ENCODE measurements around the gene WNT3A.

Gene WNT3A

GRCh38 chr1:228008391-228009115 lies 1.8 kb downstream of the WNT3A start:
- no peak for DNase-seq
- Histone ChIP-seq H3K9ac (ENCODE audit: low read length) (no peak overlapping the region), H3K79me2 (ENCODE audit: low read length) (no peaks in the 10 kb centered on the region), H3K9me3 (replicated peaks; ENCODE audit: insufficient read depth, low read length) (no peaks in the 10 kb centered on the region), H3F3A (ENCODE audit: insufficient read depth, low read length) (no peaks in the 10 kb centered on the region), H3K36me3 (replicated peaks; ENCODE audit: insufficient read depth, low read length) (no peaks in the 10 kb centered on the region), H3K27me3 (replicated peaks; ENCODE audit: insufficient read depth, low read length) (peaks cover 84% of the 10 kb centered on the region), H4K20me1 (ENCODE audit: insufficient read depth, low read length) (no peaks in the 10 kb centered on the region), H3K4me3 (ENCODE audit: low read length) (no peak overlapping the region), H2AFZ (ENCODE audit: low read length) (no peak overlapping the region), H3K27ac (ENCODE audit: low read length) (no peak overlapping the region), H3K9me2 (replicated peaks; ENCODE audit: insufficient read depth, low read length) (no peaks in the 10 kb centered on the region), H3K4me1 (ENCODE audit: low read length) (no peaks in the 10 kb centered on the region), H3K4me2 (ENCODE audit: low read depth, low read length) (no peak overlapping the region)
- TF ChIP-seq, protein P1, sequence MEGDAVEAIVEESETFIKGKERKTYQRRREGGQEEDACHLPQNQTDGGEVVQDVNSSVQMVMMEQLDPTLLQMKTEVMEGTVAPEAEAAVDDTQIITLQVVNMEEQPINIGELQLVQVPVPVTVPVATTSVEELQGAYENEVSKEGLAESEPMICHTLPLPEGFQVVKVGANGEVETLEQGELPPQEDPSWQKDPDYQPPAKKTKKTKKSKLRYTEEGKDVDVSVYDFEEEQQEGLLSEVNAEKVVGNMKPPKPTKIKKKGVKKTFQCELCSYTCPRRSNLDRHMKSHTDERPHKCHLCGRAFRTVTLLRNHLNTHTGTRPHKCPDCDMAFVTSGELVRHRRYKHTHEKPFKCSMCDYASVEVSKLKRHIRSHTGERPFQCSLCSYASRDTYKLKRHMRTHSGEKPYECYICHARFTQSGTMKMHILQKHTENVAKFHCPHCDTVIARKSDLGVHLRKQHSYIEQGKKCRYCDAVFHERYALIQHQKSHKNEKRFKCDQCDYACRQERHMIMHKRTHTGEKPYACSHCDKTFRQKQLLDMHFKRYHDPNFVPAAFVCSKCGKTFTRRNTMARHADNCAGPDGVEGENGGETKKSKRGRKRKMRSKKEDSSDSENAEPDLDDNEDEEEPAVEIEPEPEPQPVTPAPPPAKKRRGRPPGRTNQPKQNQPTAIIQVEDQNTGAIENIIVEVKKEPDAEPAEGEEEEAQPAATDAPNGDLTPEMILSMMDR (IDR thresholded peaks at IDR 0.05; ENCODE audit: low read length) = no peak
- TF ChIP-seq EZH2 (optimal IDR thresholded peaks at IDR 0.05; ENCODE audit: low read depth, low read length) (no peak), EZH2phosphoT487 (IDR thresholded peaks at IDR 0.05; ENCODE audit: low read length) (no peak)

DNA sequence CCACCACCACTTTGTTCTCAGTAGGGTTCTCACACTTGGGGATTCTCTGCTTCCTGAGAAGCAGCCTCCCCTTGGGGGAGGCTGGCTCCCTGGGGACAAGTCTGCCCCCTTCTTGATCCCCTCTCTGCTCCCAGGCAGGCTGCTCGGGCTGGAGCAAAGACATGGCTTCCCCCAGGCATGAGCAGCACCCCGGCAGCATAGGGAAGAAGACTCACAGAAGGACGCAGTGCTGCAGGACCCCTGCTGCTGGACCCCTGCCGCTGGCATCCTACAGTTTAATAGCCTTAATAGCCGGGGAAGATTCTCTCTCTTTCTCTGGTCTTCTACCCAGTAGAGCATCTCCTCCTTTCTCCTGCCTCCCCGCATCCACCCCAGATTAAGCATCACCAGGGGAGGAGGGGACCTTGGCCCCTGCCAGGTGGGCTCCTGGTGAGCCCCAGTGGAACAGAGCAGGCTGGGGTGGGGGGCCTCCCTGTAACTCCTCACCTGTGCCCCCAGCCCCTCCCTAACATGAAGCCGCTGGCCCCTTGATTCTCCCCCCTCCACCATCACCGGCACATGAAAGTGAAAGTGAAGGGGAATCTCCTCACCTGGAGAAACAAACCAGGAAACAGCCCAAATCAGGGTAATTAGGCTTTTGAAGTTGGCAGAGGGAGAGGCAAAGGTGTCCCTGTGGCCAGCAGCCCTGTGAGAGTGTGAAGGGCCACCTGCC lies 2.5 kb downstream of the WNT3A start:
- no peak overlapping the region for H3K27ac ChIP-seq (ENCODE audit: low read length)
- no peaks in the 10 kb centered on the region for H3K4me1 ChIP-seq (ENCODE audit: low read length)
- no peaks in the 10 kb centered on the region for H4K20me1 ChIP-seq (ENCODE audit: insufficient read depth, low read length)
- DNase-seq = no peak
- TF ChIP-seq, protein P1 (IDR thresholded peaks at IDR 0.05; ENCODE audit: low read length) = no peak
- TF ChIP-seq EZH2phosphoT487 (IDR thresholded peaks at IDR 0.05; ENCODE audit: low read length) = no peak
- no peak for TF ChIP-seq EZH2 (optimal IDR thresholded peaks at IDR 0.05; ENCODE audit: low read depth, low read length)
- peak overlapping the region; percentile 43; the same call in 1 of the 2 replicates for H3K4me2 ChIP-seq (ENCODE audit: low read depth, low read length)
- H3F3A ChIP-seq (ENCODE audit: insufficient read depth, low read length) = no peaks in the 10 kb centered on the region
- no peak overlapping the region for H2AFZ ChIP-seq (ENCODE audit: low read length)
- no peaks in the 10 kb centered on the region for H3K79me2 ChIP-seq (ENCODE audit: low read length)
- H3K9me2 ChIP-seq (replicated peaks; ENCODE audit: insufficient read depth, low read length) = no peaks in the 10 kb centered on the region
- H3K4me3 ChIP-seq (ENCODE audit: low read length) = no peak overlapping the region
- H3K36me3 ChIP-seq (replicated peaks; ENCODE audit: insufficient read depth, low read length) = no peaks in the 10 kb centered on the region
- H3K27me3 ChIP-seq (replicated peaks; ENCODE audit: insufficient read depth, low read length) = peaks cover 89% of the 10 kb centered on the region
- H3K9ac ChIP-seq (ENCODE audit: low read length) = no peak overlapping the region
- no peaks in the 10 kb centered on the region for H3K9me3 ChIP-seq (replicated peaks; ENCODE audit: insufficient read depth, low read length)

DNA sequence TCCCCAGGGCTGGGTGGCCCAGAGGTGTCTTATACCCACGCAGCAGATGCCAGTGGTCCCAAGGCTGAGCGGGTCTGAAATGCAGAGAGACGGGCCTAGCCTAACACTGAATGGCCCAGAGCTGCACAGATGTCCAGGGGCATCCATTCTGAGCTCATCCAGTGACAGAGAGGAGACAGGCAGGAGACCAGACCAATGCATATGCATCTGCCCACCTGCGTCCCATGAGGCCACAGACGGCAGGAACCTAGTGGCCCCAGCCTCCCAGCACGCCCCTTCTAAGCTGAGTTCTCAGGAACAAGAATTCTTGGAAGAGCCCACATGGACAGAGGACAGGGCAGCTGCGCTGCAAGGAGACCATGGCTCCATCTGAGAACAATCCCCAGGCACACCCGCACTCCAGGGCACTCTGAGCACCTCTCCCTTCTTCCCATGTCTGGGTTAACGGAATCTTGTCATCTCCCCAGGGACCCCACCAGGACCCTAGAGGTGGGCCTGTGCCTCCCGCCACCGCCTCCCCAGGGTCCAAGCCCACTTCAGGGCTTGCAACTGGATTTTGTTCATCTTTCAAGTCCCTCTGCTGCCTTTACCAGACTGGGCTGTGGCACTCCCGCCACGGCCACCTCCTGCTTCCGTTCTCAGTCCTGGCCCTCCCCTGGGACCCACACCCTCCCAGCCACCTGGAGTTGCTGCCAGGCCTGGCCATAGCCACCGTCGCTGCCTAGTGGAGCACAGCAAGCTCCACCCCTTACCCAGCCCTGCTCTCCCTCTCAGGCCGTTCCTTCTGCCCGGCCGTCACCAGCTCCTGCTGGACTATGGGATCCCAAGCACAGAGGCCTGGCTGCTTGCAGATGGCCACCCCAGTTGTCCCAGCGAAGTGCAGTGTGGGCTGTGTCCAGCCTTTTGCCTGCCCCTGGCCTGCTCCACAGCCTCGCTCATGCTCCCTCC lies 3.3 kb downstream of the WNT3A start:
- Histone ChIP-seq H4K20me1 (ENCODE audit: insufficient read depth, low read length) (no peaks in the 10 kb centered on the region), H3K9me3 (replicated peaks; ENCODE audit: insufficient read depth, low read length) (no peaks in the 10 kb centered on the region), H3K79me2 (ENCODE audit: low read length) (no peaks in the 10 kb centered on the region), H3K9ac (ENCODE audit: low read length) (no peak overlapping the region), H3K4me2 (ENCODE audit: low read depth, low read length) (peak overlapping the region; percentile 43; the same call in 1 of the 2 replicates), H2AFZ (ENCODE audit: low read length) (no peak overlapping the region), H3K4me1 (ENCODE audit: low read length) (no peaks in the 10 kb centered on the region), H3K36me3 (replicated peaks; ENCODE audit: insufficient read depth, low read length) (no peaks in the 10 kb centered on the region), H3K9me2 (replicated peaks; ENCODE audit: insufficient read depth, low read length) (no peaks in the 10 kb centered on the region), H3K27ac (ENCODE audit: low read length) (no peak overlapping the region), H3F3A (ENCODE audit: insufficient read depth, low read length) (no peaks in the 10 kb centered on the region), H3K4me3 (ENCODE audit: low read length) (no peak overlapping the region), H3K27me3 (replicated peaks; ENCODE audit: insufficient read depth, low read length) (peaks cover 91% of the 10 kb centered on the region)
- no peak for TF ChIP-seq EZH2 (optimal IDR thresholded peaks at IDR 0.05; ENCODE audit: low read depth, low read length)
- TF ChIP-seq EZH2phosphoT487 (IDR thresholded peaks at IDR 0.05; ENCODE audit: low read length) = no peak
- TF ChIP-seq, protein P1 (IDR thresholded peaks at IDR 0.05; ENCODE audit: low read length) = no peak
- DNase-seq = no peak

Data from MM.1S (cell line).